Measurements from ENCODE around the gene RETREG3. TPM values are rescaled to one million over a fixed set of nuclear protein-coding genes. Genes with fewer than 3 reads are reported as not detected.

The RETREG3 gene
- total and polyA plus RNA-seq, 5 donors from 2014 or later, result 116 to 243 (median 214) TPM

DNA sequence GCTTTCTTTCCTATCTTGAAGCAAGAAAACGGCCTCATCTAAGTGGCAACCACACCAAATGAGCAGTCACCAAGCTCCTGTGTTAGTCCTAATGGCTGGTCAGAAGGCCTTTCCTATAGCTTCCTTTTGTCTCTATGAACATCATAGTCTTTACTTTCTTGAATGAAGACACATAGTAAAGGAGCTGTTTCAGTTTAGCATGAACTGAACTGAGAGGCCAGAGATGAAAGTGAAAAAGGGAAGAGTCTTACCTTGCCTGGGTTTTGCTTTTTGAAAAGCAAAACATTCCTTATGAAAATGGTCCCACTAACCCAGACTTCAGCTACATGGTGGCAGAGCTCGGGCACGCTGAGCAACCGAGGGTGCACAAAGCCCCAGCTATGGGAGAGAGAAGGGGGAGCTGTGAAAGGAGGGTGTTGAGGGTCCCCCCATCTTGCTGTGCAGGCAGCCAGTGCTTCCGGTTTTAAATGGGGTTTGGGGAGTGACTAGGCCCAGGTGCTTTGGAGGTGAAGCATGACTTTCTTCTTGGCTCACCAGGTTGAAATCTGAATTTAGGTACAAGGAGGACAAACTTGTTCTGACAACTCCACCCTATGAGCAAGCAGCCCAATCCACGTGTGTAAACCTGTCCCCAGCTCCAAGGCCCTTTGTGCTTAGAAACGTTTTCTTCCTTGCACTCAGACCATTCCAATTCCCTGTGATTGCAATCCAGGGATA, 22.5 kb downstream of the RETREG3 start:
- H3K4me3 Mint-ChIP-seq, result no peak overlapping the region
- no peak overlapping the region for H3K27ac ChIP-seq (ENCODE audit: insufficient read depth, low read length, poor library complexity, severe bottlenecking)

DNA sequence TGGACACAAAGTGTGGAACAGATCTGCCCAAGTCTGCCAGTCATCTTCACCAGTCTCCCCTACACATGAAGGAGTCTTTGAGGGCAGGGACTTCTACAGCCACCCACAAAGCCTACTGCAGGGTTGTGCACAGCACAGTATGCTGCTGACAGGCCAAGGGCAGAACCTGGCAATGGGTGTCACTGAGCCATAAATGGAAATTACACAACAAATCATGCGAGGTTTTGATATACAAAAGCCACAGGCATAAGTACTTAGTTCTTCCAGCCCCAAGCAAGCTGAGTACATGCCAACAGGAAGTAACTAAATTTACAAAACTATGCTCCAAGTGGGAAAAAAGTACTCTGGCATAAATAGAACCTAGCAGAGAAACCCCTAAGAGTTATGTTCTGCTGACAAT, 23.8 kb downstream of the RETREG3 start:
- H3K36me3 Mint-ChIP-seq, result peaks cover 27% of the 10 kb centered on the region
- H3K27ac Mint-ChIP-seq, result peak overlapping the region in 1 of 3 donors; percentile 23
- H3K9me3 ChIP-seq (ENCODE audit: control insufficient read depth in 2 of 2, low read length in 2 of 2), result no peaks in the 10 kb centered on the region
- no peaks in the 10 kb centered on the region for H3K9me3 Mint-ChIP-seq
- peaks cover 0 to 18% (median 10%) of the 10 kb centered on the region in 4 donors for H3K4me1 Mint-ChIP-seq
- ATAC-seq (ENCODE audit: low read depth in 2 of 2), result no peak
- no peaks in the 10 kb centered on the region for H3K27me3 Mint-ChIP-seq
- no peaks in the 10 kb centered on the region for H3K27me3 ChIP-seq (ENCODE audit: control insufficient read depth, insufficient read depth, low read length)
- peaks cover 93% of the 10 kb centered on the region for H3K36me3 ChIP-seq (ENCODE audit: control insufficient read depth, insufficient read depth, low read length)
- H3K27ac ChIP-seq (ENCODE audit: insufficient read depth, low read length, poor library complexity, severe bottlenecking), result no peak overlapping the region
- H3K4me3 Mint-ChIP-seq, result no peak overlapping the region
- H3K4me1 ChIP-seq (ENCODE audit: control insufficient read depth, insufficient read depth, low read length, poor library complexity, severe bottlenecking), result no peaks in the 10 kb centered on the region
- no peak for DNase-seq
- H3K4me3 ChIP-seq (ENCODE audit: low read depth, low read length), result no peak overlapping the region

More for the DNA sequence above, 22.5 kb downstream of the RETREG3 start:
- Mint-ChIP-seq H3K36me3 (peaks cover 28% of the 10 kb centered on the region), H3K9me3 (no peaks in the 10 kb centered on the region), H3K4me1 (peaks cover 0 to 19% (median 11%) of the 10 kb centered on the region in 4 donors), H3K27me3 (no peaks in the 10 kb centered on the region), H3K27ac (peak overlapping the region in 2 of 3 donors; percentile 73 to 76)
- Histone ChIP-seq H3K36me3 (ENCODE audit: control insufficient read depth, insufficient read depth, low read length) (peaks cover 94% of the 10 kb centered on the region), H3K4me1 (ENCODE audit: control insufficient read depth, insufficient read depth, low read length, poor library complexity, severe bottlenecking) (no peaks in the 10 kb centered on the region), H3K4me3 (ENCODE audit: low read depth, low read length) (no peak overlapping the region), H3K27me3 (ENCODE audit: control insufficient read depth, insufficient read depth, low read length) (no peaks in the 10 kb centered on the region), H3K9me3 (ENCODE audit: control insufficient read depth in 2 of 2, low read length in 2 of 2) (no peaks in the 10 kb centered on the region)
- no peak for DNase-seq
- no peak for ATAC-seq (ENCODE audit: low read depth in 2 of 2)

DNA sequence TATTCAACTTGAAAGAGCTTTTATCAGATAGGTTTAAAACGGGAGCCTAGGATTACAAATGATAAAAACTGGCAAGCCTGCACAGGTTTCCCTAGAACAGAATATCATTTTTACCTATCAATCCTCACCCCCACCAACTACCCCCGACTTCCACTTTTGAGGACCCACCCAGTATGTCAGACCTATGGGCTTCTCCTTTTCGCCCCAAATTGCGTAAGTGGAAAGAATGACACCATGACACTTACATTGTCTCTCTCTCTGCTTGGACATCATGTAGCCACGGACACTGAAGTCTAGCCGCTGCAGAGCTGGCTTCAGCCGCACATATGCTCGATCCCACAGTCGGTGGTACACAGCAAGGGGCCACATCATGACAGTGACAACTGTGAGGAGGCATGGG, 24.3 kb downstream of the RETREG3 start:
- ATAC-seq (ENCODE audit: low read depth in 2 of 2) (no peak), DNase-seq (no peak)
- Histone ChIP-seq H3K9me3 (ENCODE audit: control insufficient read depth in 2 of 2, low read length in 2 of 2) (no peaks in the 10 kb centered on the region), H3K27ac (ENCODE audit: insufficient read depth, low read length, poor library complexity, severe bottlenecking) (no peak overlapping the region), H3K36me3 (ENCODE audit: control insufficient read depth, insufficient read depth, low read length) (peaks cover 92% of the 10 kb centered on the region), H3K4me3 (ENCODE audit: low read depth, low read length) (no peak overlapping the region), H3K4me1 (ENCODE audit: control insufficient read depth, insufficient read depth, low read length, poor library complexity, severe bottlenecking) (no peaks in the 10 kb centered on the region), H3K27me3 (ENCODE audit: control insufficient read depth, insufficient read depth, low read length) (no peaks in the 10 kb centered on the region)
- H3K9me3 Mint-ChIP-seq, result no peaks in the 10 kb centered on the region
- peak overlapping the region in 1 of 3 donors; percentile 26 for H3K27ac Mint-ChIP-seq
- peaks cover 0 to 18% (median 10%) of the 10 kb centered on the region in 4 donors for H3K4me1 Mint-ChIP-seq
- H3K27me3 Mint-ChIP-seq, result no peaks in the 10 kb centered on the region
- no peak overlapping the region for H3K4me3 Mint-ChIP-seq
- peaks cover 27% of the 10 kb centered on the region for H3K36me3 Mint-ChIP-seq

DNA sequence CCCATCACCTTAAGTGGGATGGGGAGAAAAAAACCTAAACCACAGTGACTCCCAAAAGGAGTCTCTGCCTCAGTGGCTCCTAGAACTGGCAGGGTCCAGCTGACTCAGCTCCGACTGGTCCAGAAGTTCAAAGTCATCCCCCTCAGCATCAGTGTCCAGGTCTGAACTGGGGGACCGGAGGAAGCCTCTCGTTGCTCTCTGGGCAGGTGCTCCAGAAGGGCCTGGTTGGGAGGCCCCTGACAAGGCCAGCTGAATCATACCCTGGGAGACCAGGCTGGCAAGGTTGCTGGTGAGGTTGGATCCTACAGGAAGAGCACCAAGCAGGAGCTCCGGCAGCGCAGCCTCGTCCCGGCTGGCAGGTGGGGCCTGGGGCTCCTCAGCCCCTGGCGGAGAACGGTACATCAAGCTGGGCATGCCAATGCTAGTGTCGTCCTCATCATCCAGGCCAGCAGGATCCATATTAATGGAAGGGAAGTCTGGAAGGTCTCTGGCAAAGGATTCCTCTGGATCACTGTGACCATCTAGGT, 27.4 kb downstream of the RETREG3 start:
- H3K27me3 ChIP-seq (ENCODE audit: control insufficient read depth, insufficient read depth, low read length), result no peaks in the 10 kb centered on the region
- H3K36me3 Mint-ChIP-seq, result peaks cover 21% of the 10 kb centered on the region
- no peaks in the 10 kb centered on the region for H3K27me3 Mint-ChIP-seq
- no peaks in the 10 kb centered on the region for H3K9me3 ChIP-seq (ENCODE audit: control insufficient read depth in 2 of 2, low read length in 2 of 2)
- no peak overlapping the region for H3K4me3 Mint-ChIP-seq
- H3K27ac ChIP-seq (ENCODE audit: insufficient read depth, low read length, poor library complexity, severe bottlenecking), result no peak overlapping the region
- DNase-seq, result no peak
- H3K36me3 ChIP-seq (ENCODE audit: control insufficient read depth, insufficient read depth, low read length), result peaks cover 67% of the 10 kb centered on the region
- no peak overlapping the region for H3K27ac Mint-ChIP-seq
- H3K4me1 Mint-ChIP-seq, result peaks cover 0 to 29% (median 20%) of the 10 kb centered on the region in 4 donors
- no peak for ATAC-seq (ENCODE audit: low read depth in 2 of 2)
- no peaks in the 10 kb centered on the region for H3K9me3 Mint-ChIP-seq
- H3K4me3 ChIP-seq (ENCODE audit: low read depth, low read length), result no peak overlapping the region
- peaks cover 19% of the 10 kb centered on the region for H3K4me1 ChIP-seq (ENCODE audit: control insufficient read depth, insufficient read depth, low read length, poor library complexity, severe bottlenecking)

DNA sequence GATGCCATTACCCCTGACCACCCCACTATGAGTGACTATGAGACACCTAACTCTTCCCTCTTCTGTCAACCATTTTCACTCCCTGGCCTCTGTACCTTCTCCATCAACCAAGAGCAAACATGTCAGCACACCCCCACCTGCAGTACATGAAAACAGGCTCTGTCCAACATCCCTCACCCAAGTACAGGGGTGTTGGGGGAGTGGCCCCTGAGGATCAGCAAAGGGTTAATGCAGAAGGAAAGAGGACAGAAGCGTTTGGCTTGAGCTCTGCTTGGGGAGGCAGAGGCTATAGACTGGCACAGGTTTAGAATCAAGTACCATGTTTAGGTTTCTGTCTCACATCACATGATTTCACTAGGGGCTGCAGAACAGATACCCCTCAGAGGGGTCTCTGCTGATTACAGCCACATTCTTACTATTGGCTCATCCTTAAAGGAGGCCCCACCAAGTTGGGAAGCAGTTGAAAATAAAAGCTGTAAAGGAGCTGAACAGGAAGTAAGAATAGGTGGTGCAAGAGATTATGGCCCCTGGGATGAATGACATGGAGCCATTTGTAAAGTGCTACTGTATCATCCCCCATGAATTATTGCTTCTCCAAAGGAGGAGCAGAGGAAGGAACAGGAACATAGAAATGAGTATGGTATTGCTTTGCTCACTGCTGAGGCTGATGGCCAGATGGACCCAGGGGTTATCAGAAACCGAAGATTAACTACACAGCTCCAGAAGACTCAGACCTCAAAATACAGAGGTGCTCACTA, 29.2 kb downstream of the RETREG3 start:
- DNase-seq (no peak), ATAC-seq (ENCODE audit: low read depth in 2 of 2) (no peak)
- Mint-ChIP-seq H3K4me1 (peaks cover 4 to 33% (median 20%) of the 10 kb centered on the region in 4 donors), H3K4me3 (peak overlapping the region in 3 of 4 donors; percentile 56 to 70 (median 69)), H3K27ac (peak overlapping the region; percentile 25 to 64 (median 58)), H3K9me3 (no peaks in the 10 kb centered on the region), H3K36me3 (peaks cover 18% of the 10 kb centered on the region), H3K27me3 (no peaks in the 10 kb centered on the region)
- Histone ChIP-seq H3K4me3 (ENCODE audit: low read depth, low read length) (no peak overlapping the region), H3K36me3 (ENCODE audit: control insufficient read depth, insufficient read depth, low read length) (peaks cover 51% of the 10 kb centered on the region), H3K9me3 (ENCODE audit: control insufficient read depth in 2 of 2, low read length in 2 of 2) (no peaks in the 10 kb centered on the region), H3K4me1 (ENCODE audit: control insufficient read depth, insufficient read depth, low read length, poor library complexity, severe bottlenecking) (peaks cover 19% of the 10 kb centered on the region), H3K27me3 (ENCODE audit: control insufficient read depth, insufficient read depth, low read length) (no peaks in the 10 kb centered on the region), H3K27ac (ENCODE audit: insufficient read depth, low read length, poor library complexity, severe bottlenecking) (no peak overlapping the region)

DNA sequence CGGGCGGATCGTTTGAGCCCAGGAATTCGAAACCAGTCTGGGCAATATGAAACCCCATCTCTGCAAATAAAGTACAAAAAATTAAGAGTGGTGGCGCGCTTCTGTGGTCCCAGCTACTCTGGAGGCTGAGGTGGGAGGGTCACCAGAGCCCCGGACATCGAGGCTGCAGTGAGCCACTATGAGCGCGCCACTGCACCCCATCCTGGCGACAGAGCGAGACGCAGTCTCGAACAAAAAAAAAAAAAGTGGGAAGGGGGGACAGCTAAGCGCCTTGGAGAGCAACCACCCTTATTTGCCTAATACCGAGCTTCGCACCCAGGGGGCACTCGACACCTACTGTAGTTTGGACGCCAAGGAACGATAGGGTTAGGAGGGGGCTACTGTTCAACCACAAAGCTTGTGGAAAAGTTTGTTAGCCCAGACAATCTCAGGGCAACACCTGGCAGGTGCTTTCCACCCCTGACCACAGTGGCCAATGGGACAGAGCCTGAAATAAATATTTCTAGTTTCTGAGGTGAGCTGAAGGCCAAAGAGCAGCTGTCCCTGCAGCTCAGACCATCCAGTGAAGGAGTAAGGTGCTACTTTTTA, 30.8 kb downstream of the RETREG3 start:
- H3K27ac Mint-ChIP-seq, result peak overlapping the region; percentile 85 to 96 (median 94)
- no peaks in the 10 kb centered on the region for H3K27me3 Mint-ChIP-seq
- H3K4me1 Mint-ChIP-seq, result peaks cover 7 to 34% (median 25%) of the 10 kb centered on the region in 4 donors
- Histone ChIP-seq H3K4me3 (ENCODE audit: low read depth, low read length) (peak overlapping the region; percentile 90), H3K36me3 (ENCODE audit: control insufficient read depth, insufficient read depth, low read length) (peaks cover 49% of the 10 kb centered on the region), H3K4me1 (ENCODE audit: control insufficient read depth, insufficient read depth, low read length, poor library complexity, severe bottlenecking) (peaks cover 19% of the 10 kb centered on the region), H3K27me3 (ENCODE audit: control insufficient read depth, insufficient read depth, low read length) (no peaks in the 10 kb centered on the region), H3K9me3 (ENCODE audit: control insufficient read depth in 2 of 2, low read length in 2 of 2) (no peaks in the 10 kb centered on the region), H3K27ac (ENCODE audit: insufficient read depth, low read length, poor library complexity, severe bottlenecking) (peak overlapping the region; percentile 69)
- peaks cover 21% of the 10 kb centered on the region for H3K36me3 Mint-ChIP-seq
- ATAC-seq (ENCODE audit: low read depth in 2 of 2), result peak; percentile 35 to 43
- peak overlapping the region; percentile 87 to 99 (median 98) for H3K4me3 Mint-ChIP-seq
- DNase-seq, result peak; percentile 58 to 75 (median 62)
- no peaks in the 10 kb centered on the region for H3K9me3 Mint-ChIP-seq

DNA sequence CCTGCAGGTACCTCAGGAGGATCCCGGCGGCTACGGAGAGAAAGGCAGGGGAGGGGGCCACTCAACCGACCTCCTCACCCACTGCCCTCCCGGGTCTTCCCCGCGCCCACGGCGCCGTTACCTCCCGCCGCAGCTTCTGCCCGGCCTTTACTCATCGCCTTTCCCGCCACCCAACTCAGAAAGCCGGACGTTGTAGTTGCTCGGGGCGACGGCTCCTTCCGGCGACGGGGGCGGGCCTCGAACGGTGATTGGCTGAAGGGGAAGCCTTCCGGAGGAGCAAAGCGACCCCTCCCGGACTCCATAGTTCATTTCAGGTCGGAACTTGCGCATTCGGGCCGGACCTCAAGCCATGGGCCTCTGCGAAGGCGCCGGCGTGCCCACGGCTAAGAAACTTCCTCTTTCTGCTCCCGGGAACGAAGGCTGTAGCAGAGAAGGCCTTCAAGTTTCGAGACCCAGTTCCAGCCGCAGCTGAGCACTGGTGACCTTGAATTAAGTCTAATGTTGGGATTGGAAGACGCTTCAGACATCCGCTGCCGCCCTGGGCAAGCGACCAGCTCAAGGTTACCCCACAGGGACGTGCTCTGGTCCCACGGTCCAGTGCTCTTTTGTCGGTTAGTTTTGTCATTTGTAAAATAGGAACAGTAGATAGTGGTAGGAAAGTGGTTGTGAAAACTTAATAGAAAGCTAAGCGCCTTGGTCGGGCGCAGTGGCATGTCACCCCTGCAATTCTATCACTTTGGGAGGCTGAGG, 31.5 kb downstream of the RETREG3 start, which contains the start of gene PSMC3IP:
PSMC3IP (minus strand) TSS at position 198 of the 750 bp plus-strand sequence; CDS start at position 155, 43 bp downstream.
- H3K4me3 ChIP-seq (ENCODE audit: low read depth, low read length), result peak within 1 kb of the TSS; percentile 90
- no peaks in the 10 kb centered on the region for H3K9me3 Mint-ChIP-seq
- H3K36me3 ChIP-seq (ENCODE audit: control insufficient read depth, insufficient read depth, low read length), result peaks cover 49% of the 10 kb centered on the region
- no peaks in the 10 kb centered on the region for H3K27me3 Mint-ChIP-seq
- ATAC-seq (ENCODE audit: low read depth in 2 of 2) (peak; percentile 94 to 95), DNase-seq (peak; percentile 88 to 95 (median 89))
- no peaks in the 10 kb centered on the region for H3K27me3 ChIP-seq (ENCODE audit: control insufficient read depth, insufficient read depth, low read length)
- H3K9me3 ChIP-seq (ENCODE audit: control insufficient read depth in 2 of 2, low read length in 2 of 2), result no peaks in the 10 kb centered on the region
- peak within 1 kb of the TSS; percentile 87 to 99 (median 98) for H3K4me3 Mint-ChIP-seq
- peak within 1 kb of the TSS; percentile 69 for H3K27ac ChIP-seq (ENCODE audit: insufficient read depth, low read length, poor library complexity, severe bottlenecking)
- peaks cover 18% of the 10 kb centered on the region for H3K36me3 Mint-ChIP-seq
- peak within 1 kb of the TSS; percentile 85 to 96 (median 96) for H3K27ac Mint-ChIP-seq
- H3K4me1 Mint-ChIP-seq, result peaks cover 9 to 35% (median 26%) of the 10 kb centered on the region in 4 donors
- H3K4me1 ChIP-seq (ENCODE audit: control insufficient read depth, insufficient read depth, low read length, poor library complexity, severe bottlenecking), result peaks cover 19% of the 10 kb centered on the region
